Activated CD8-positive, alpha-beta memory T cell treated with anti-CD3 and anti-CD28 coated beads for 4 hours (primary cell): Measurements from ENCODE around the gene CACNA1B.
"Not testable (repeated sequence)": the region's sequence is repeated elsewhere in the genome, so short reads cannot be mapped to it uniquely, and the experiment has no call there.

Experiments
- DNase-seq, 2 donors: peaks; one replicate each; pipeline ENCODE4 v3.0.0-alpha.2; 2020; ENCODE audit warnings: low read depth in 2 of 2

The CACNA1B gene

DNA sequence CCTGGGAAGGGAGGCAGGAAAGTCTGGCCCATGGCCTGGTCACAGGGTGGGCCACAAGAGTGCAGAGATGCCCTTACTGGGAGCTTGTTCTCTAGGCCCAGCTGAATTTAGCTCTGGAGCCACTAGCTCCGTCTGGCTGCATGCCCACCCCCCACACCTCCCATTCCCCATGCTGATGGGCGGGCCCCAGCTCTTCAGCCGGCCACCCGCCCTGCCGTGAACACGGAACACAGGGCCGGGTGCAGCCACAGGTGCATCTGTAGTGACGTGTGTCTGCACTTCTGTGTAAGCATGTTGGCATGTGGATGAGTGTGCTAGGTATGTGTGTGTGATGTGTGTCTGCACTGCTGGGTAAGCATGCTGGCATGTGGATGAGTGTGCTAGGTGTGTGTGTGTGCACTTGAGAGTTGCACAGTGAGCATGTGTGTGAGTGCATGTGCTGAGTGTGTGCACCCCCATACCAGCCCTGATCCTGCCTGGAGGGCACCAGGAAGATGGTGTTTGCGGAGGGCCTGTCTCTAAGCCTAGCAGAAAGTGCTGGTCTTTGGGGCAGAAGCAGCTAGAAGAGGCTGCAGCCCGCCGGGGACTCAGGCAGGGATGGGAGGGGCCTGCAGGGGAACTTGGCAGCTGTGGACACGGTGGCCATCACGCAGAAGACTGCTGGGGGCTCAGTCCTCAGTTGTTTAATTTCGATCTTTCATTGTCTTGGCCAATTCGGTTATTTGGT, 136.4 kb downstream of the CACNA1B start:
- no peak for DNase-seq

GRCh38 chr9:138014563-138014945, 137.0 kb downstream of the CACNA1B start:
- DNase-seq: no peak

- DNase-seq: no peak
Measured at GRCh38 chr9:138015021-138015829, 137.6 kb downstream of the CACNA1B start.

- DNase-seq: no peak
Measured at GRCh38 chr9:138016406-138017187, 139.0 kb downstream of the CACNA1B start.

- no peak for DNase-seq
Measured at GRCh38 chr9:138017200-138017599, 139.6 kb downstream of the CACNA1B start.

- DNase-seq: not testable (repeated sequence)
Measured at GRCh38 chr9:138019514-138019913, 141.9 kb downstream of the CACNA1B start.

- no peak for DNase-seq
Measured at GRCh38 chr9:138020120-138020794, 142.7 kb downstream of the CACNA1B start.

DNA sequence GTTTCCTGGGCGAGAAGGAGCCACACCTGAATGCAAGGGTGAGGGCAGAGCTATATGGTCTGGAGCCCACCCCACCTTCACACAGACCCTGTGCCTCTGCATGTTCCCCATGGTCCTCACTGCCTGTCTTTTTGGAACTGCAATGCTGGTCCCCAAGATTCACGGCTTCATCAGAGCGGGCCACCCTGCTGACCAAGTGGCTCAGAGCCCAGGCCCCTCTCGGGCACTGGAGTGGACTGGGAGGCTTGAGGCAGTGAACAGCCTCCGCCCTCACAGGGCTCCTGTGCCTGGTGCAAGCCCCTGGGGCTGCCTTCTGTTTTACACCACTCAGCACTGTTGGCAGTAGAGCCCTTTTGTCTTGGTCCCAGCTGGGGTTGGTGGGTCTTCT, 143.2 kb downstream of the CACNA1B start:
- no peak for DNase-seq

DNA sequence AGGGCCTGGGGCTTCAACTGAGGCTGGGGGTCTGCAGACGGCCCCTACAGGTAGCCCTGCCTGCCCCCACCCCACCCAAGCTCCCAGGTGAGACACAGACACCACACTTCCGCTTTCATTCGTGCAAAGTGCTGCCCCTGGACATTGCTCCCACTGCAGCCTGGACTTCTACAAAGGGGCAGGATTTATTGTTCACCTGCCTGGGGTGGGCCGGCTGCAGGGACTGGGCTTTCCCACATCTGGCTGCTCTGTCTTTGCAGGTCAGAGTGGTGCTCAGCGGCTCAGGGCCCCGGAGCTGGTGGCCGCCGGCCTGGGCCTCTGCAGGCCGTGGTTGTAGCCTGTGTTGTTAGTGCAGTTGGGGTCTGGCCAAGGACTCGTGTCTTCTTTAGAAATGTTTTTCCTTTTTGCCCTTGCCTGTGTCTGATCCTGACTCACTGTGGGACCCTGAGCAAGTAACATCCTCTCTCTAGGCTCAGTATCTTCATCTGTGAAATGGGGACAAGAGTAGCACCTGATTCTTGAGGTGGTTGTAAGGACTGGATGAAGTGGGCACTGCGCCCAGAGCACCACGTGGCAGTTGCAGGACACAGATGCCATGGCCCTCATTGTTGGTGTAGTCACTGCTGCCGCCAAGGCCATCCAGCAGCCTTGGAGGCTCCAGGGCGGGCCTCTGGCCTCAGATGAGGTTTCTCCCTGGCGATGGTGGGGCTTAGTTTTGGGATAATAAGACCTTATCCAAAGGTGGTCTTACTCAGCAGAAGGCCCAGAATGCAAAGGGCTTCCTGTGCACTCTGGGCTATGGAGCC, 143.9 kb downstream of the CACNA1B start:
- DNase-seq: no peak

DNA sequence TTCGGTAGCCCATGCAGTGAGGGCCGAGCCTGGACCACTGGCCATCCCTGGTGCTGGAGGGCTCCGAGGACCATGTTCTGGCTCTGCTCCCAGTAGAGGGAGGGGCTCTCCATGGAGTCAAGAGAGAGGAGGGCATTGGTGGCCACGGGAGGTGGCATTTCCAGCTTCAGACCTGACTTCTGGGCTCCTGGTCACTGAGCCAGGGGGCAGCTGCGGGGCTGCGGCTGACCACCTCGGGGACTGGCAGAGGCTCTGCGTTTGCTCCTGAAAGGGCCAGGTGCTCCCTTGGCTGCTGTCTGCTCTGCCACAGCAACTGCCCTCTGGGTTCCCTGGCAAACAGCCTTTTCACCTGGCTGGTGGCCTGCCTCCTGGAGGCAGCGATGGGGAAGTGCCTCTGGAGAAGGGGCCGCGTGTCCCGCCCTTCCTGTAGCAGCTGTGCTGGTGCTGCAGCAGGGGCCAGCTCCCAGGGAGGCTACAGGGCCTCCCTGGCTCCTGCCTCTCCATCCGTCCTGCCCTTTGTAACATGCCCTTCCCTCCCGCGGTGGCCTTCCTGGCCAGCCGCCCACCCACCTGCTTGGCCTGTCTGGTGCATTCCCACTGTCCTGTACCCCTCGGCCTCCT, 144.6 kb downstream of the CACNA1B start:
- no peak for DNase-seq

DNA sequence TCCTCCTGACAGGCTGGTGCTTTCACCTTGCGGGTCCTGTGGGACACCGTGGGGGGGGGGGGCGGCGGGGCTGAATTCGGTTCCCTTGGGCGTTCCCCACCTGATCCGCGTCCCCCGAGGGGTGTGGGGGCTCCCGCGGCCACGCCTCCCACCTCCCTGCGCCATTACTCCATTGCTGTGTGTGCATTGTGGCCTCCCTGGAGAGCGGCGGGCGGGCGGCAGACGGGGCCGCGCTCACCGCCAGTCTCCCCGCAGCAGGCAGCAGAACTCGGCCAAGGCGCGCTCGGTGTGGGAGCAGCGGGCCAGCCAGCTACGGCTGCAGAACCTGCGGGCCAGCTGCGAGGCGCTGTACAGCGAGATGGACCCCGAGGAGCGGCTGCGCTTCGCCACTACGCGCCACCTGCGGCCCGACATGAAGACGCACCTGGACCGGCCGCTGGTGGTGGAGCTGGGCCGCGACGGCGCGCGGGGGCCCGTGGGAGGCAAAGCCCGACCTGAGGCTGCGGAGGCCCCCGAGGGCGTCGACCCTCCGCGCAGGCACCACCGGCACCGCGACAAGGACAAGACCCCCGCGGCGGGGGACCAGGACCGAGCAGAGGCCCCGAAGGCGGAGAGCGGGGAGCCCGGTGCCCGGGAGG, 145.3 kb downstream of the CACNA1B start:
- no peak for DNase-seq

GRCh38 chr9:138023394-138024124, 146.0 kb downstream of the CACNA1B start:
- DNase-seq: no peak

DNA sequence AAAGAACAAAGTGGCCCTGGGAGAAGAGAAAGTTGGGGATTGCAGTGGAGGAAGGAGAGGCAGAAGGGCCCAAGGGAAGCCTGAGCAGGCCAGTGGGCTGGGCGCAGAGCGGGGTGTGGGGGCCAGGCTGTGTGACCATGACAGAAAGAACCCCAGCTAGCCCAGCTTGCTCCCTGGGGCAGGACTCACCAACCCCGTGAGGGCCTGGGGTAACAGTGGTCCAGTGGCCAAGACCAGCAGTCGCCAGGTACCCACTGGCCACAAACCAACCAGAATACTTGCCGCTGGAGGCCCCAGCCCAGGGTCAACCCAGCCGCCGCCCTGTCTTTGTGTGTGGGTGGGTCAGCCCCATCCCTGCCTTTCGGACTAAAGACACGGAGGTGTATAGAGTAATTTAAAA, 146.5 kb downstream of the CACNA1B start:
- no peak for DNase-seq

DNA sequence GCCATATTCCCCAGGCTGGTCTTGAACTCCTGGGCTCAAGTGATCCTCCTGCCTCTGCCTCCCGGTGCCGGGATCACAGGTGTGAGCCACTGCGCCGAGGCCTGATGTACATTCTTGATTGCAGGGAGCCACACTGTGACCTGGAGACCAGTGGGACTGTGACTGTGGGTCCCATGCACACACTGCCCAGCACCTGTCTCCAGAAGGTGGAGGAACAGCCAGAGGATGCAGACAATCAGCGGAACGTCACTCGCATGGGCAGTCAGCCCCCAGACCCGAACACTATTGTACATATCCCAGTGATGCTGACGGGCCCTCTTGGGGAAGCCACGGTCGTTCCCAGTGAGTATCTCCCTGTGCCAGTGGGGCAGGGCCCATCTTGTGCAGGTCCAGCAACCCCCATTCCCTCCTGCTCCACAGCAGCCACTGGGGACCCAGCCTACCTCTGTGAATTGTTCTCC, 147.3 kb downstream of the CACNA1B start:
- no peak for DNase-seq

- no peak for DNase-seq
Measured at GRCh38 chr9:138025417-138025816, 147.8 kb downstream of the CACNA1B start.

GRCh38 chr9:138025908-138026307, 148.3 kb downstream of the CACNA1B start:
- no peak for DNase-seq

GRCh38 chr9:138028596-138028995, 151.0 kb downstream of the CACNA1B start:
- DNase-seq: no peak

- no peak for DNase-seq
Measured at GRCh38 chr9:138031186-138031585, 153.6 kb downstream of the CACNA1B start.

GRCh38 chr9:138033950-138034349, 156.4 kb downstream of the CACNA1B start:
- DNase-seq: no peak
